HFFc6 (cell line): ENCODE data around the gene XXYLT1. TPM values are rescaled to one million over a fixed set of nuclear protein-coding genes. Genes with fewer than 3 reads are reported as not detected.

Experiments used
- DNase-seq: peaks from one replicate; pipeline ENCODE4 v3.0.0-alpha.2; 2018
- H3K27ac Mint-ChIP-seq: 2 replicates; pipeline ENCODE4 v1.8.0; 2020; ENCODE audit warnings: mild to moderate bottlenecking, mixed read lengths
- H3K27me3 Mint-ChIP-seq: 2 replicates; pipeline ENCODE4 v1.8.0; 2021; ENCODE audit warnings: mild to moderate bottlenecking, moderate library complexity, mixed read lengths; ENCODE audit not compliant: insufficient read depth
- H3K36me3 Mint-ChIP-seq: 2 replicates; pipeline ENCODE4 v1.8.0; 2021; ENCODE audit warnings: low read depth, mixed read lengths
- H3K4me1 Mint-ChIP-seq: 2 replicates; pipeline ENCODE4 v1.8.0; 2020; ENCODE audit warnings: low read depth, mixed read lengths
- H3K4me3 Mint-ChIP-seq: 2 replicates; pipeline ENCODE4 v1.8.0; 2020; ENCODE audit warnings: mild to moderate bottlenecking, moderate library complexity, mixed read lengths
- H3K9me3 Mint-ChIP-seq: 2 replicates; pipeline ENCODE4 v1.8.0; 2020; ENCODE audit warnings: mild to moderate bottlenecking, mixed read lengths
- CTCF ChIP-seq: fragments of 200-600 bp; sonication (generic); IDR thresholded peaks from 2 replicates; pipeline ENCODE4 v1.5.0; 2021; ENCODE audit warnings: antibody characterized with exemption, mild to moderate bottlenecking
- total RNA-seq, 6 experiments: library from RNA; stranded (reverse); fragmentation: NEBNext Ultra II Directional; extraction: Animal tissue kit (Norgen Biotek cat#: 25700); gene quantifications; 2 replicates in 1 of 6; 3 replicates in 5 of 6; pipeline ENCODE4 v1.2.3, GENCODE V29; 2021

The XXYLT1 gene
- total RNA-seq, 6 experiments from 2014 or later = 16.9 to 24.2 (median 18.3) TPM

- no peak for TF ChIP-seq CTCF
- no peak for DNase-seq
- Mint-ChIP-seq H3K27ac (no peak overlapping the region), H3K9me3 (no peaks in the 10 kb centered on the region), H3K27me3 (no peaks in the 10 kb centered on the region; the same call in 1 of the 2 replicates), H3K36me3 (no peaks in the 10 kb centered on the region; the same call in none of the 2 replicates), H3K4me1 (peaks cover 25% of the 10 kb centered on the region), H3K4me3 (no peak overlapping the region)
These were observed 19.5 kb downstream of the XXYLT1 start for GRCh38 chr3:195251336-195252065.

GRCh38 chr3:195250473-195251251 is 20.3 kb downstream of the XXYLT1 start:
- H3K4me3 Mint-ChIP-seq = no peak overlapping the region
- peak; percentile 45; the same call in 1 of the 2 replicates for TF ChIP-seq CTCF
- H3K4me1 Mint-ChIP-seq = peaks cover 25% of the 10 kb centered on the region
- peaks cover 8% of the 10 kb centered on the region for H3K36me3 Mint-ChIP-seq
- H3K27me3 Mint-ChIP-seq = no peaks in the 10 kb centered on the region; the same call in 1 of the 2 replicates
- no peak overlapping the region for H3K27ac Mint-ChIP-seq
- no peaks in the 10 kb centered on the region for H3K9me3 Mint-ChIP-seq
- DNase-seq = peak; percentile 34

- Mint-ChIP-seq H3K4me1 (peaks cover 25% of the 10 kb centered on the region), H3K9me3 (no peaks in the 10 kb centered on the region), H3K4me3 (no peak overlapping the region), H3K36me3 (peaks cover 11% of the 10 kb centered on the region), H3K27me3 (no peaks in the 10 kb centered on the region; the same call in 1 of the 2 replicates), H3K27ac (no peak overlapping the region)
- no peak for DNase-seq
- TF ChIP-seq CTCF = no peak
These were observed 21.0 kb downstream of the XXYLT1 start for GRCh38 chr3:195249858-195250464.

GRCh38 chr3:195249057-195249770 is 21.7 kb downstream of the XXYLT1 start:
- no peaks in the 10 kb centered on the region for H3K9me3 Mint-ChIP-seq
- TF ChIP-seq CTCF = no peak
- H3K27ac Mint-ChIP-seq = no peak overlapping the region
- H3K4me1 Mint-ChIP-seq = peaks cover 25% of the 10 kb centered on the region
- no peak for DNase-seq
- H3K4me3 Mint-ChIP-seq = no peak overlapping the region
- H3K36me3 Mint-ChIP-seq = peaks cover 11% of the 10 kb centered on the region
- H3K27me3 Mint-ChIP-seq = no peaks in the 10 kb centered on the region; the same call in 1 of the 2 replicates

- Mint-ChIP-seq H3K36me3 (peaks cover 11% of the 10 kb centered on the region), H3K27me3 (no peaks in the 10 kb centered on the region; the same call in 1 of the 2 replicates), H3K9me3 (no peaks in the 10 kb centered on the region), H3K27ac (no peak overlapping the region), H3K4me1 (peaks cover 23% of the 10 kb centered on the region), H3K4me3 (no peak overlapping the region)
- DNase-seq = no peak
- TF ChIP-seq CTCF = no peak
These were observed 22.7 kb downstream of the XXYLT1 start for GRCh38 chr3:195248281-195248680.
